ENCODE results near the gene ARPP21.

The ARPP21 gene

DNA sequence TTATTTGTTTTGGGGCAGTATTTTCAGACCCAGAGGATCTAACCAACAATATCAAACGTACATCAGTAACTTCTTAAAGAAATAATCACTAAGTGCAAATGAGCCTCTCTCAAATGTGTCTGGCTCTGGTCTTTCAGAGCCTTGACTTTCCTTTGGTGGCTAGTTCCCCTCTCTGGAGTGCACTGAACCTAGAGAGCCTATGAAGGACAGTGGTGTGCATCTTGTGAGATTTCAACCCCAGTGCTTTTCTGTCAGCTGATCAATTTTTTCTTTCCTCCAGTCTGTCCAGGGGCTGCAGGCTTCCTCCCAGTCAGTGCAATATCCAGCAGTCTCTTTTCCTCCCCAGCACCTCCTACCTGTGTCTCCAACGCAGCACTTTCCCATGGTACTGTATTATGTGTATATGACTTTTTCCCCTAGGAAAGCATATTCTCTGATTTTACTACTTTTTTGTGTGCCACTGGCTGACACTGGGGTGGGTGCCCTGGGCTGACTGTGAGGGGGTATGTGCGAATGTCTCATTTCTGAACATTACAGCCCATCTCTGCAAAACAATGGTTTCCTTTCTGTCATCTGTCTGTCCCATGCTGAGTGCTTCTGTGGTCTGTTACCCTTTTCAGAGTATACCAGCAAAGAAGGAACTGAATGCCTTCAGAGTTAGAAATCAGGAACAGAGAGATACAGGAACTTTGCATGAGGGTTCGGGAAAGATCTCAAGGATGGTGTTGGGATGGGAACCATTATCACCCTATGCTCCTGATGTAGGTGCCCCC, 98.8 kb downstream of the ARPP21 start:
- no peak for DNase-seq

DNA sequence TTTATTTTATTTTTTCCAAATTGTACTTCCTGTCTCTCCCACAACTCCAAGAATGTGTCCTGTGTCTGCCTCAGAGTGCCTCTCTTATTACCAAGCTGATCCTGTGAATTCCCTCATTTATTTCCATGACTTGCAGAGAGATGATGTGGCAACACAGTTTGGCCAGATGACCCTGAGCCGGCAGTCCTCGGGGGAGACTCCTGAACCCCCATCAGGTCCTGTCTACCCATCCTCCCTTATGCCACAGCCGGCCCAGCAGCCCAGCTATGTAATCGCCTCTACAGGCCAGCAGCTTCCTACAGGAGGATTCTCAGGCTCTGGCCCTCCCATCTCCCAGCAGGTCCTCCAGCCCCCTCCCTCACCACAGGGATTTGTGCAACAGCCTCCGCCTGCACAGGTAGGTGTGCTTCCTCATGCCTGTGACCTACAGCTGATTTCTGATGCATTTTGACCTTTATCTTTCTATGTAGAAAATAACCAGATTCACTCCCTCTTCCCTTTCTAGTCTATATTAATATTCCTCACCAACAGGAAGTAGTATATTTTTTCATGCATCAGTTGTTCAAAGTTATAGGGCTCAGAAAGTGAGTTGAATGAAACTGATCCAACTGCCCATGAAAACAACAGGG, 100.0 kb downstream of the ARPP21 start:
- DNase-seq: no peak

DNA sequence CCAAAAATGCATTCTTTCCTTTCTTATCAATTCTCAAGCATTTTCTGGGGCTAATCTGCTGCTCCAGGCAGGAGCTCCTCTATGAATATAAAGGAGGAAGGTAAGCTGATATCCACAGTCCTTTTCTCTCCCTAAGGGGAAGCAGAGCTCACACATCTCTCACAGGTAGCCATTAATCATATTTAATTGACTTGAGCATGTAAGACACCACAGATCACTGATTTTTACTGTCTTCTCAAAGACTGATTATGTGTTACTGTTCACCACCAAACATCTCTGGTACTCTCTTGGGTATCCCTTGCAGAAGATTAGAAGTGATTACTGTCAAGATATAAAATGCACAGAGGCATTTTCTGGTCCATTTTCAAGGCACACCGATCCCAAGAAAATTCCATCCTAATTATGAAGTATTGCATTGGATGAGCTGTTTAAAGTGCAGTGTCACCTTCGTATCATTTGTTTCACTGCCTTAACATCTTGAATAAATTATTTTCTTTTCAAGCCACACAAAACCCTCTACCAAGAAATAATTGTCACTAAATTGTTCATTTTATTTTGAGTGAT, 100.7 kb downstream of the ARPP21 start:
- no peak for DNase-seq

DNA sequence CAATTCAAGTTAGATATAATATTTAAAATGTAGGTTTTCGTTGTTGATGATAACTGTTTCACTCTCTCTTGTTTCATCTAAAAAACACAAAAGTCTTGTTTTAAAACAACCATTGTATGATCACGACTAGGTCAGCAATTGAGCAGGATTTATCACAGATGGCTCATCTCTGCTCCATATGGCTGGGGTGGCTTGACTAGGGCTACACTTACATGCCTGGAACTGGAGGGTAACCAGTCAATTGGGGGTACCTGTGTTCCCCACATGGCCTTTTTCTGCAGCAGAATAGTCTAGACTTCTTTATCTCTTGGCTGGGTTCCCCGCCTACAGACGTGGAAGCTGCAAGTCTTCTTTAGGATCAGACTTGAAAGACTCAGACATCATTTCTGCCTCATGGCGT, 103.9 kb downstream of the ARPP21 start:
- no peak for DNase-seq

DNA sequence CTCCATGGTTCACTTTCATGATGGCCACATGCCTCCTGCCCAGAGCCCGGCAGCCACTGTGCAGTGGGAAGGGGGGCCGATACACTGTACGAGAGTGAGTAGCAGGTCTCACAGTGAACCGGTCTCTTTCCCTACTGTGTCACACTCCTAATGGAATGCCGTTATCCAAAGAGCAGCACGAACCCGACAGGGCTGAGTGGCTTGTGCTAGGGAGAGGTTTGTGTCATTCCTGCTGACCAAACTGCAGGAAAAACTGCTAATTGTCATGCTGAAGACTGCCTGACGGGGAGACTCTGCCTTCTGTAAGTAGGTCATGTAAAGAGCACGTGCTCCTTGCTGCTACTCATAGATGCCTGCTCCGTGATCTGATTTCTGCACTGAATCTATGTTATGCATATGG, 105.1 kb downstream of the ARPP21 start:
- DNase-seq: no peak

DNA sequence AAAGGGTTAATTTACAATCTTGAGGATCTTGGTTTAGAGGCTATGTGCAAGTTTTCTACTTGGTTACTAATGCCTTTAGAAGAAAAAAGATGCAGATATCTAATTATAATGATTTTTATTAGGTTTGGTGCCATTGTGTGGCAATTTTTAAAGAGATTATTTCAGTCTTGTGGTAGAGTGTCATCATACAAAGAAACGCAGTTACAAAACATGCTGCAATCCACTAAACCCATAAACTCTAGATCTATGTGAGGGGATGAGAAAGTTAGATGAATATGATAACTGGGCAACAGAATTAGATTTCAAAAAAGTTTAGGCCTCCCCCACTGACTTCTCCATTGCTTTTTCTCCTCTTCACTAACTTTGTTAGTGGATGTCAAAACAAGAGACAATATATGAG, 106.0 kb downstream of the ARPP21 start:
- DNase-seq: no peak

DNA sequence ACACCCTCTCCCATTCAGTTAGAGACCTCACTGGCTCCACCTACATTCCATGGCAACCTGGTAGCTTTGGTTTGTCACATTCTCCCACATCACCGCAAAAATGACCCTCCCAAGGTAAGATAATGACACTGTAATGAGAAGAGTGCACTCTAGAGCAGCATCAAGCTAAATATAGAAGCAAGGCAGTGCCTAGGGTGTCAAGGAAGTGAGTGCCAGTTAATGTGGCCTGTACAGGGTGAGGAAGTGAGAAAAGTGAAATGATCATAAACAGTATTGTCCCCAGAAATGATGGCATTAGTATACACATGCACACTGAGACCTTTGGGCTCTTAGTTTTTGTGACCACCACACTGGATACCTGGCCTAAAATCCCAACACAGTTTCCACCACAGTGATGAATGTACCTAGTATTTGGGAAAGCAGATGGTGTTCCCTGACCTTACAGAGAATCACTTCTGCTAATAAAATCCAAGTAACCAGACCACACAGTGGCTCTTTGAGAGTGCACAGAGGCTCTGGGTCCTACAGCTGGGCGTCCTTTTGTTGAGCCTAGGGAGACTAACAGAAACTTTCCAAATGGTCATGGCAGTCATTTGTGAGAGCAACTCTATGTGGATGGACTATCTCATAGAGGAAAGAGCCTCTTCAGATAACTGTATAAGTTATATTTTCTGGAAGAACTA, 106.6 kb downstream of the ARPP21 start:
- DNase-seq: no peak

DNA sequence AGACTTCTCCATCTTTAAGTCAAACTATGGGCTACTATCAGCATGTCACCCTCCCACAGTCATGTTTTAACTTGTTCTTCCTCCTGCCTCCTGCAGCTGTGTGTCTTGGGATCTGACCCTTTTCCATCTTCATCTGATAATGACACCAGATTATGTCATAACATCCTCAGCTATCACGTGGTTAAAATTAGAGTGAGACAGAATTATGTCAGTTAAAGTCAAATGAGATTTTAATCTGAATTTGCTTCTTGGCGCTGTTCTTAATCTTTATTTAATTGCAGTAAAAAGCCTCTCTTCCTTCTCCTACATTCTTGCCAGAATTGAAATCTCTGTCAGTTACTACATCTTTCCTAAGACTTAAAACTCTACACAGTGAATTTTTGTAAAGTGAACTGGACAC, 107.2 kb downstream of the ARPP21 start:
- DNase-seq: no peak

DNA sequence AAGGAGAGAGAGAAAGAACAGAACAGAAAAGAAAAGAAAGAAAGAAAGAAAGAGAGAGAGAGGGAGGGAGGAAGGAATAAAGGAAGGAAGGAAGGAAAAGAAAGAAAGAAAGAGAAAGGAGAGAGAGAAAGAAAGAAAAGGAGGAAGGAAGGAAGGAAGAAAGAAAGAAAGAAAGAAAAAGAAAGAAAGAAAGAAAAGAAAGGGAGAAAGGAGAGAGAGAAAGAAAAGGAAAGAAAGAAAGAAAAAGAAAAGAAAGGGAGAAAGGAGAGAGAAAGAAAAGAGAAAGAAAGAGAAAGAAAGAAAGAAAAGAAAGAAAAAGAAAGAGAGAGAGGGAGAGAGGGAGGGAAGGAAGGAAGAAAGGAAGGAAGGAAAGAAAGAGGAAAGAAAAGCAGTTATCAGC, 108.8 kb downstream of the ARPP21 start:
- no peak for DNase-seq

DNA sequence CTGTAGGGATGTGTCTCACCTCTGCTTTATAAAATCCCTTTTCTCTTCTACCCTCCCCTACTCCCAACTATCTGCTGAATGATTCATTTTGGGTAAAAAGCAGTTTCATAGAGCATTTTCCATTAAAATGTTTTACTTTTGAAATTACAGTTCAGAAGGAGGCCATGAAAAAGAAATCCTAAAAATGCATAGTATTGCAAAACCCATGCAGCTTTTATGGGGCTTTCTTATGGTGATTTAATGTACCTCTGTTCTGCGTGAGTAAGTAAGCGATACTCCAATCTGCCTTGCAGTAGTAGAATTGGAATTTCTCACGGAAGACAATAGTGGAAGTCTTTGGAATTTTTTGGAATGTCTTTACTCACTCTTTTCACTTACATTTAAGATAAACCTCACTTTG, 111.9 kb downstream of the ARPP21 start:
- DNase-seq: no peak

DNA sequence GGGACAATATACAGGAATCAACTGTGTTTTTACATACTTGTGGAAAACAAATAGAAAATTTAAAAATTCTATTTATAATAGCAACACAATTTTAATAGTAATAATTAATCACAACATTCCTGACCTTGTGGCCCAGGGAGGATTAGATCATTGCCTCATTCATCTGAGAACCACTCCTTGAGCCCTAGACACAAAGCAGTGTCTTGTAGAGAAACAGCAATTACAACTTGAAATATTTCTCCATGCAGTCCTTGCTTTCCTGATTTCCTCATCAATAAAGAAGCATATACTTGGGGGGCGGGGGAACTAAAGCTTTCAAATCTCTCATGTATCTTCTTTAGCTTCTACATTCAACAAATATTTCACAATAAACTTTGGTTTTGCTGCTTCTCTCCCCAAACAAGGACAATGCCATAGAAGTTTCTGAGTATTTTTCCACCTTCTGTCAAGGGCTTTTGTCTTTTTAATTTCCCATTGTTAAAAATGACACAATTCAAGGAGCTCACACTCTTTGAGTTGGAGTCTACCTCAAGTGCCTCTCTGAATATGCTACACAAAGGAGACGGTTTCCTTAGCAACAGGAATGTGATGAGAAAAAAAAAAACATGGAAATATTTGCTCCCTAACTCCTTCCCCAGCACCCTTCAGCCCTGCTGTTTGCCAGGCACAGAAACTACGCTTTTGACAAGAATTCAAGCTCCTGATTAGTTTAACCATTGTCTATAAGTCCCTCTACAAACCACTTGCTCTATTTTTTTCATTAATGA, 118.8 kb downstream of the ARPP21 start:
- DNase-seq: no peak

DNA sequence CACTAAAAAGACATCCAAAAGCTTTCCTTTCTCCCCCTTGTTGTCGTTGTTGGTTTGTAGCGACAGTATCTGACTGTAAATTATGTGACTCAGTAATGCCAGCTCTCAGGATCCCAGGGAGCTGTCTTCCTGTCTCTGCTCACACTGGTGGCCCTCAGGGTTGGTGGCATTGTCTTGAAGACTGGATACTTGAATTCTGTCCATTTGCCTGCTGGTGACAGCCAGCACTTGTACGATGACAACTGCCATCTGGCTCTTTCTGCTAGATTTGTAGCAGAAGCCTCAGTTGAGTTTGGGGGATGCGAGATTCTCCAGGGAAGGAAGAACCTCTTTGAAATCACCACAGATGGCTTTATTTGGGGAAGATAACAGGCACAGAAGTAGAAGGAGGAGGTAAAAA, 120.8 kb downstream of the ARPP21 start:
- no peak for DNase-seq

DNA sequence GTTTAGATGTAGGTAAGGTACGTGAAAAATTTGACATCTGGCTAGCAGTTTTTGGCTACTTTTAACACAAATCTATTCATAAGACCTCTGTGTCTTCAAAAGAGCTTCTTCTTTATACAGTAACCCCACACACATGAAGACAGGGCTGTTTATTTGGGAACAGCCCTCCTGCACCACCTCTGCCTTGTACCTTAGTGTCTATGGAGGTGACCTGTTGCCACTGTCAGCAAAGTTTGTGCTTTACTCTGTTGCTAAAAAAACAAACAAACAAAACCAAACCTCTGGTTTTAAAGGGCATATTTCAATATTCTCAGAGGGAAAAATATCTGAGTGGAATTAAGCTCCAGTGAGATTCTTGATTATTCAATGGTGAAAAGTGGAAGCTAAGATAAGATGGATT, 122.0 kb downstream of the ARPP21 start:
- DNase-seq: no peak

DNA sequence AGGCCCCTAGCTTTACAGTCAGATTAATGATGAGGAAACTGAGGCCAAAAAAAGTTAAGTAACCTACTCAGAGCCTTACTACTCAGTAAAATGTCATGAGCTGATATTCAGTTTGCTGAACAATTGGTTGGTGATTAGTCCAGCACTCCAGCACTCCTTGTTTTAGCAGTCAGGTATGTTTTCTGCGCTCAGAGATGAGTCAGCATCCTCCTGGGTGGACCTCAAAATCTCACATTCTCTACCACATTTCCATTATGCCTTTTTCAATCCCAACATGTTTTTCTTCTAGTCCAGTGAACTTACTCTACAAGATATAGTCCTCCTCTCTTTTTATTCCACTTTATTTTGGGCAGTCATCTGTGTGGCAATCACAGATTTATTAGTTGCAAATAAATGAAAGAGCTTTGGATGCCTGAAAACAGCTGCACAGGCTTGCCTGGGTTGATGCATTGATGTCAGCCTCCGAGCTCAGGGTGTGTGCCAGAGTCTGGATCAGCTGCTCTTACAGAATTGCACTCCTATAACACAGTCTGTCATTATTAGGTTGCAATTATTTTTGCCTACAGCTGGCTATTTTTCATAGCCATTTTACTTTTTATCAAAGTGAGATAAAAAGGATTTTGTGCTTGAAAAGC, 133.2 kb downstream of the ARPP21 start:
- DNase-seq: no peak

DNA sequence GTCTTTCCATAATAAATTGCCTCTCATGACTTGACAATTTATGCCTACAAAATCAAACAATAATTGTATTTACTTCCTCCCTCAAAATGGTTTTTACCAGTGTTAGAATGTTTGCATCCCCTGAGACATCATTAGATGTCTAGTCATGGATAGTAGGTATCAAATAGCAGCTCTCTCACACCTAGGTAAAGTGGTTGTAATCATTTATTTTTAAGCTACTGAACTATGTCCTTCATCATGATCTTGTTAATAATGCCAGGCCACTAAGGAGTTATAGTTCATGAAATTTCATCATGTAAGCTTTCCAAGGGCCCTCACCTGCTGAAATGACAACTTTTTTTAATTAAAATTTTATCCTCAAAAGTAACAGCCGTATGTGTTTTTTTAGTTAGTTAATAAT, 134.1 kb downstream of the ARPP21 start:
- DNase-seq: no peak

DNA sequence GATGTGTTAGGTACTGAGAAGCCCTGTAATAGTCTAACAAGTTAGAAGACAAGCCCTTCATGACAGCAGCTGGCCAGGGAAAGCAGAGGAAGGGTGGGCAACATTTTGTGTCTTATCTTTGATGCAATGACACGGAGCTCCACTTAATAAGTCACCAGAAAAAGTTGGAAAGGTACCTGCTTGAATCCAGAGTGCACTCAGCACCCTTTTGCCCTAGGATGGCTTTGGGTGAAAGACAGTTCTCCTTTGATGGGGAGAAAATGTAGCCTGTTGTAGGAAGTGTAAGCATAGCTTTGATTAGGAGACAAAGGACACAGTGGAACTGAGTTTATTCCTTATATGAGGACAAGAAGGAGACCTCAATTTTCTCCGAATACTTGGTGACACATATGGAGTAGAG, 137.0 kb downstream of the ARPP21 start:
- DNase-seq: no peak

DNA sequence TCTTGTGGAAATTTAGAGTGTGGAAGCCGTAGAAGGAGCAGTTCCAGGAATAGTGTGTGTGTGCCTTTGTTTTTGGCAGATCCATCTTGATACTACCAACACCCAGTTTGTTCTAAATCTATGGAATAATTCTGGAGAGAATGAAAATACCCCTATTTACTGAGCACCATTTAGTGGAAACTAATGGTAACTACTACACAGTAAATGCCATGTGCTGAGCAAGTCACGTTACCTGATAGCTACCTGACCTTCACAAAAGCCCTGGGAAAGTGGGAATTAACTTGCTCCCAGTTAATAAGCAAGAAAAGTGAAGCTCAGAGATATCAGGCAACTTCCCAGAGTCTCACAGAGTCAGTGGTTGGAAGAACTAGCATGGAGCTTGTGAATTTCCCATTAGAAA, 137.7 kb downstream of the ARPP21 start:
- no peak for DNase-seq

DNA sequence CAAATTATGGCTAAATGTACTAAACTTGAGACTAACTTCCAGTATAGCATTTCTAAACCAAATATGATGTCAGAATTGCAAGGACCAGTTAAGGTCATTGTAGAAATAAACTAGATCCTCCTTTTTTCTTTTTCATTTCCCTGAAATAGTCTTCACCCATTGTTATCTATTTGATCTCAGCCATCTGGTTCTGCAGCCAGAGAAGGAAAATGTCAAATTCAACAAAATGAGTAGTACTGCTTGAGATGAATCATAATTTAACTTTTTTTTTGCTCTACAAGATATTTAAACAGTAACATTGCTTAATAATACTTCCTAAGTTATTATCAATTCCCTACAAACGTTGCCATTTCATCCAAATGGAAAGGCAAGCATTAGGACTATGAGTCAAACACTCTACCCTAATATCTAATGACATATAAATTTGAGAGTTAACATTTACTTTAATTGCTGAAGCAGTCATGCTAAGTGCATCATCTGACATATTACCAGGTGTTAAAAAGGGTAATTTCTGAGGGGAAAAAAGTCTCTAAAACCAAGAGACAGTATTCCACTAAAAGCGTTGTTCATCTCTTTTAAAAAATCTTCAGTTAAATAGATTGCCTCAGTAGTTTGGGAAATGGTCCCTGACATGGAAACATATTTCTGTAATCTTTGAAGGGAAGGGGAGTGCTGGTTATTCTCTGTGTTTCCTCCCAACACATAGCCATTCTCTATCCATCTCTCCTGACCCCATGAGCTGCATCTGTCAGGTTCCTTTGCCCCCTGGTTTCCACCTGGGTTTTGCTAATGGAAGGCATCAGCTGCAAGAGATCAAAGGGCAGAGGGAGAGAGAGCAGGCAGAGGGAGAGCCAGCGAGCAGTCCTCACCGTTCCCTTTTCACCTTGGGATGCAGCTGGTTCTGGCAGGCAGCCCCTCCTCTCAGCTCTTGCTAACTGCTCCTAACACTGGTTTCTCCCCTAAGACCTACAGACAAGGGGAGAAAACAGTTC, 138.5 kb downstream of the ARPP21 start:
- no peak for DNase-seq

DNA sequence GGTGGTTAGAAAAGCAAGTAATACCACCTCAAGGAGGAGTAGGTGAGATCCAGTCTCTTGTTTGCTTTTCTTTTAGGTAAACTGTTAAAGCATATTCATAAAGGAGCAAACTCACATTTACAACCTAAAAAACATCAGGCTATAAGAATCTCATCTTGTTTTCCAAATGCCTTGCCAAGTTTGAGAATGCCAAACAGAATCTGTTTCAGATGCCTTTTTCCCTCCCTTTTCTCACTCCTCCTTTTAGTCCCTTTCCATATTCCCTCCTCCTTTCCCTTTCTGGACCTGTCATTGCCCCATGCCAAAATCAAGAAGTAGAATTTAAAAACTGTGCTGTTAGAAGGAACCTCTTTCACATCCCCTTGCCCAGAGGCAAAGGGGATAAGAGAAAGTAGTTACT, 140.3 kb downstream of the ARPP21 start:
- DNase-seq: no peak

DNA sequence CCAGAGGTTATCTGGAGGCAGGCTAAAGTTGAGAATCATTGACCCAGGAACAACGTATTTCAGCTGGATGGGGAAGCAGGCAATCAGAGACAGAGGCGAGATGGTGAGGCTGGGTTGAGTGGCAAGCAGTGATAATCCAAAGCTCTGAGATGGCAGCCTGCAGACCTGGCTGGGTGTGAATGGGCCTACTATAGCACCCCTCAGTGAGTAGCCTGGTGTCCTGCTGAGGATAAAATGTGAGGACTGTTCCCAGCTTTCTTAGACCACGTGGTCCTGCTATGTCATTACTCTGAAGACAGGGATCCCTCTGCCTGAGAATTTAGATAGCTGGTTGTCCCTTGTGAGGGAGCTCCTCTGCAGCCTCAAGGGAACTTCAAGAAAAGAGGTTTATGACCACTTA, 141.5 kb downstream of the ARPP21 start:
- no peak for DNase-seq

DNA sequence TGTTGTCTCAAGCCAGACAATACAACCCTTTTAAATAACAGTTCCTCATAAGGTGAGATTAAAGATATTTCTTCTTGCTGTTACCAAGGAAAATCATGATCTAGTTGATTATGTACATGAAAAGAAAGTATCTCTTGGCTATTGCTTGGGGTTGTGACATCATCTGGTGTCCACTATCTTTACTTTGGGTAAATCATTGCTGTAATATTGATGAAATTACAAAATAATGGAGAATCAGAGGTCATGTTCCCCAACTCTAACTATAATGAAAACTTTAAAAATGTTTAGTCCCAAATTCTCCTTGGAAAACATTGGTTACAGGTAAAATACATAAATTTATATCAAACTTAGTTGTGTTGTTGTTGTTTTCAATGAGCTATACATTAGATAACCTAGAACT, 142.2 kb downstream of the ARPP21 start:
- no peak for DNase-seq

Data from fibroblast of skin of back (primary cell).